HepG2 (cell line): ENCODE results near the gene C4orf36.

Source experiments
- FOXK2 ChIP-seq: fragments of 450-650 bp; IDR thresholded peaks from 2 replicates; pipeline ENCODE4 v1.6.1; 2016
- HDAC2 ChIP-seq: sonication (generic); formaldehyde crosslinking; IDR thresholded peaks from 2 replicates; pipeline ENCODE4 v1.4.0; 2020; ENCODE audit warnings: missing genetic modification reagents
- NR1H2 ChIP-seq: sonication (generic); formaldehyde crosslinking; IDR thresholded peaks from 2 replicates; pipeline ENCODE4 v1.8.1; 2022; ENCODE audit warnings: low read depth, missing genetic modification reagents, borderline replicate concordance
- POLR2AphosphoS5 ChIP-seq: IDR thresholded peaks from 2 replicates; pipeline ENCODE4 v1.6.1; 2012; ENCODE audit warnings: low read depth, low read length
- RFX1 ChIP-seq: fragments of 450-650 bp; IDR thresholded peaks from 2 replicates; pipeline ENCODE4 v1.6.1; 2017
- TAF1 ChIP-seq: sonication (generic); formaldehyde crosslinking; IDR thresholded peaks from 2 replicates; pipeline ENCODE4 v1.4.0; 2020; ENCODE audit warnings: missing genetic modification reagents
- ZBTB33 ChIP-seq: sonication (generic); formaldehyde crosslinking; IDR thresholded peaks from 2 replicates; pipeline ENCODE4 v1.4.0; 2020; ENCODE audit warnings: missing genetic modification reagents
- ZBTB40 ChIP-seq, 2 experiments: fragments of 450-650 bp in 1 of 2; sonication (generic) in 1 of 2; formaldehyde crosslinking in 1 of 2; IDR thresholded peaks; 2 replicates each; pipeline versions ENCODE4 v1.6.1 to v1.8.0; 2016 to 2022; ENCODE audit warnings: antibody characterized with exemption in 1 of 2, mild to moderate bottlenecking in 1 of 2, missing genetic modification reagents in 1 of 2
- ZNF124 ChIP-seq: sonication (generic); formaldehyde crosslinking; IDR thresholded peaks from 2 replicates; pipeline ENCODE4 v1.4.0; 2020; ENCODE audit warnings: missing genetic modification reagents
- ZNF839 ChIP-seq: sonication (generic); formaldehyde crosslinking; IDR thresholded peaks from 2 replicates; pipeline ENCODE4 v1.4.0; 2020; ENCODE audit warnings: missing genetic modification reagents, mild to moderate bottlenecking, borderline replicate concordance
- ZSCAN30 ChIP-seq: sonication (generic); formaldehyde crosslinking; IDR thresholded peaks from 2 replicates; pipeline ENCODE4 v1.5.0; 2020; ENCODE audit warnings: mild to moderate bottlenecking, missing genetic modification reagents
- TF ChIP-seq, protein P1 (sequence below): sonication (generic); formaldehyde crosslinking; IDR thresholded peaks from 2 replicates; pipeline ENCODE4 v1.5.0; 2020; ENCODE audit warnings: mild to moderate bottlenecking, missing genetic modification reagents, moderate library complexity

- TF ChIP-seq, protein P1, sequence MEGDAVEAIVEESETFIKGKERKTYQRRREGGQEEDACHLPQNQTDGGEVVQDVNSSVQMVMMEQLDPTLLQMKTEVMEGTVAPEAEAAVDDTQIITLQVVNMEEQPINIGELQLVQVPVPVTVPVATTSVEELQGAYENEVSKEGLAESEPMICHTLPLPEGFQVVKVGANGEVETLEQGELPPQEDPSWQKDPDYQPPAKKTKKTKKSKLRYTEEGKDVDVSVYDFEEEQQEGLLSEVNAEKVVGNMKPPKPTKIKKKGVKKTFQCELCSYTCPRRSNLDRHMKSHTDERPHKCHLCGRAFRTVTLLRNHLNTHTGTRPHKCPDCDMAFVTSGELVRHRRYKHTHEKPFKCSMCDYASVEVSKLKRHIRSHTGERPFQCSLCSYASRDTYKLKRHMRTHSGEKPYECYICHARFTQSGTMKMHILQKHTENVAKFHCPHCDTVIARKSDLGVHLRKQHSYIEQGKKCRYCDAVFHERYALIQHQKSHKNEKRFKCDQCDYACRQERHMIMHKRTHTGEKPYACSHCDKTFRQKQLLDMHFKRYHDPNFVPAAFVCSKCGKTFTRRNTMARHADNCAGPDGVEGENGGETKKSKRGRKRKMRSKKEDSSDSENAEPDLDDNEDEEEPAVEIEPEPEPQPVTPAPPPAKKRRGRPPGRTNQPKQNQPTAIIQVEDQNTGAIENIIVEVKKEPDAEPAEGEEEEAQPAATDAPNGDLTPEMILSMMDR (CRISPR knock-in tag): no peak
- no peak for TF ChIP-seq FOXK2
- no peak for TF ChIP-seq HDAC2 (CRISPR knock-in tag)
- no peak for TF ChIP-seq ZBTB40 (IDR thresholded peaks at IDR 0.05)
- TF ChIP-seq ZBTB40 (CRISPR knock-in tag; IDR thresholded peaks at IDR 0.05): no peak
- TF ChIP-seq POLR2AphosphoS5: no peak
- TF ChIP-seq ZNF839 (CRISPR knock-in tag): no peak
- no peak for TF ChIP-seq NR1H2
- TF ChIP-seq ZNF124: no peak
- TF ChIP-seq ZSCAN30 (CRISPR knock-in tag): no peak
- no peak for TF ChIP-seq RFX1
- TF ChIP-seq ZBTB33: no peak
- no peak for TF ChIP-seq TAF1 (CRISPR knock-in tag)
These were observed 18.1 kb upstream of the C4orf36 start for GRCh38 chr4:86910369-86910768.
